Vagina (tissue), 2 donors: Measurements from ENCODE around the gene RCAN3.

Experiments
- CTCF ChIP-seq, 3 experiments: fragments of 450-650 bp in 2 of 3; fragments of 200-600 bp in 1 of 3; sonication (generic) in 1 of 3; IDR thresholded peaks; one replicate each; pipeline ENCODE4 v1.5.1; 2017 to 2019; ENCODE audit warnings: antibody characterized with exemption in 3 of 3, mild to moderate bottlenecking in 2 of 3, moderate library complexity in 2 of 3
- POLR2A ChIP-seq, 2 donors: fragments of 450-650 bp; IDR thresholded peaks; one replicate each; pipeline ENCODE4 v1.6.1; 2017; ENCODE audit warnings: antibody characterized with exemption in 2 of 2, mild to moderate bottlenecking in 2 of 2, moderate library complexity in 2 of 2
- POLR2AphosphoS5 ChIP-seq, 2 donors: sonication (generic); formaldehyde crosslinking; IDR thresholded peaks; one replicate each; pipeline ENCODE4 v1.9.0; 2017; ENCODE audit warnings: antibody characterized with exemption in 2 of 2, mild to moderate bottlenecking in 2 of 2, low read depth in 1 of 2; ENCODE audit not compliant: insufficient read depth in 1 of 2

GRCh38 chr1:24493785-24494184, 8.9 kb upstream of the RCAN3 start:
- TF ChIP-seq POLR2AphosphoS5 (IDR thresholded peaks at IDR 0.05; ENCODE audit: insufficient read depth in 1 of 2, low read depth in 1 of 2) (no peak), CTCF (IDR thresholded peaks at IDR 0.05) (no peak), POLR2A (IDR thresholded peaks at IDR 0.05) (no peak)
